Spinal cord (tissue), 10 donors: Measurements from ENCODE around the gene DUSP5. TPM values are rescaled to one million over a fixed set of nuclear protein-coding genes. Genes with fewer than 3 reads are reported as not detected.

Experiments used
- DNase-seq, 6 donors: peaks; one replicate each; pipeline versions ENCODE4 v3.0.0 to v3.0.0-alpha.2; 2013 to 2015; ENCODE audit warnings: low spot score in 6 of 6, low read depth in 4 of 6
- H3K27ac ChIP-seq: one replicate; pipeline ENCODE4 v1.5.1; 2013; ENCODE audit warnings: low read depth, low read length, control low read depth
- H3K27me3 ChIP-seq: one replicate; pipeline ENCODE4 v1.6.1; 2013; ENCODE audit warnings: low read length; ENCODE audit not compliant: control insufficient read depth, insufficient read depth
- H3K36me3 ChIP-seq: one replicate; pipeline ENCODE4 v1.6.1; 2013; ENCODE audit warnings: low read length; ENCODE audit not compliant: control insufficient read depth, insufficient read depth
- H3K4me1 ChIP-seq: one replicate; pipeline ENCODE4 v1.6.1; 2013; ENCODE audit warnings: low read length; ENCODE audit not compliant: control insufficient read depth, insufficient read depth
- H3K4me3 ChIP-seq: one replicate; pipeline ENCODE4 v1.5.1; 2013; ENCODE audit warnings: low read depth, low read length, control low read depth
- H3K9me3 ChIP-seq: one replicate; pipeline ENCODE4 v1.6.1; 2013; ENCODE audit warnings: low read length; ENCODE audit not compliant: control insufficient read depth, insufficient read depth
- WGBS: methylation state at CpG from one replicate; pipeline ENCODE4 v1.1.5; 2013; ENCODE audit warnings: missing lambda C conversion rate; ENCODE audit not compliant: insufficient coverage; 5-methylcytosine and 5-hydroxymethylcytosine counted together
- polyA plus RNA-seq, 2 donors: library from polyadenylated mRNA; unstranded; fragments of 120-200 nt; gene quantifications; one replicate each; pipeline ENCODE4 v1.2.1, GENCODE V29; 2013; ENCODE audit not compliant: insufficient read length in 2 of 2
- total RNA-seq, 2 donors: library from RNA; depleted of rRNA in 1 of 2; stranded (reverse); fragments of 120-200 nt in 1 of 2; fragments of >200 nt in 1 of 2; gene quantifications; one replicate each; pipeline versions ENCODE4 v1.2.3 to v1.2.4, GENCODE V29; 2013 to 2014
- donor health status: healthy.

DUSP5 gene
- total and polyA plus RNA-seq, 4 donors = 4.7 to 11.2 (median 5.8) TPM

- WGBS = no CpG with 5 or more reads among the region's 5 CpGs
- no peak overlapping the region for H3K27ac ChIP-seq
- H3K27me3 ChIP-seq = no peaks in the 10 kb centered on the region
- no peaks in the 10 kb centered on the region for H3K4me1 ChIP-seq
- H3K9me3 ChIP-seq = no peaks in the 10 kb centered on the region
- H3K36me3 ChIP-seq = no peaks in the 10 kb centered on the region
- H3K4me3 ChIP-seq = no peak overlapping the region
- no peak for DNase-seq
These were observed 8.8 kb upstream of the DUSP5 start for GRCh38 chr10:110488940-110489339.

- Histone ChIP-seq H3K4me3 (no peak overlapping the region), H3K4me1 (peaks cover 2% of the 10 kb centered on the region), H3K9me3 (no peaks in the 10 kb centered on the region), H3K36me3 (no peaks in the 10 kb centered on the region), H3K27ac (no peak overlapping the region), H3K27me3 (no peaks in the 10 kb centered on the region)
- DNase-seq = no peak
- WGBS = 82% methylated on average over 3 of the region's 4 CpGs
These were observed 7.1 kb upstream of the DUSP5 start for GRCh38 chr10:110490640-110491039.

- no peak for DNase-seq
- no peak overlapping the region for H3K27ac ChIP-seq
- WGBS = 100% methylated on average over 1 of the region's 2 CpGs
- no peaks in the 10 kb centered on the region for H3K27me3 ChIP-seq
- no peaks in the 10 kb centered on the region for H3K36me3 ChIP-seq
- peaks cover 9% of the 10 kb centered on the region for H3K4me1 ChIP-seq
- no peaks in the 10 kb centered on the region for H3K9me3 ChIP-seq
- no peak overlapping the region for H3K4me3 ChIP-seq
These were observed 6.4 kb upstream of the DUSP5 start for GRCh38 chr10:110491346-110491745.

- H3K27me3 ChIP-seq = no peaks in the 10 kb centered on the region
- H3K4me1 ChIP-seq = peaks cover 16% of the 10 kb centered on the region
- H3K27ac ChIP-seq = no peak overlapping the region
- H3K36me3 ChIP-seq = no peaks in the 10 kb centered on the region
- DNase-seq = no peak
- no peak overlapping the region for H3K4me3 ChIP-seq
- WGBS = no CpG with 5 or more reads among the region's 5 CpGs
- no peaks in the 10 kb centered on the region for H3K9me3 ChIP-seq
These were observed 5.5 kb upstream of the DUSP5 start for GRCh38 chr10:110492069-110492822.

- Histone ChIP-seq H3K27me3 (peaks cover 7% of the 10 kb centered on the region), H3K27ac (no peak overlapping the region), H3K4me1 (peaks cover 25% of the 10 kb centered on the region), H3K9me3 (no peaks in the 10 kb centered on the region), H3K36me3 (no peaks in the 10 kb centered on the region), H3K4me3 (no peak overlapping the region)
- WGBS = 85% methylated on average over 11 of the region's 11 CpGs
- no peak for DNase-seq
These were observed 3.8 kb upstream of the DUSP5 start for GRCh38 chr10:110493832-110494426.

GRCh38 chr10:110494532-110494931, 3.2 kb upstream of the DUSP5 start:
- Histone ChIP-seq H3K9me3 (no peaks in the 10 kb centered on the region), H3K4me1 (peaks cover 31% of the 10 kb centered on the region), H3K27me3 (peaks cover 13% of the 10 kb centered on the region), H3K36me3 (no peaks in the 10 kb centered on the region), H3K27ac (no peak overlapping the region), H3K4me3 (no peak overlapping the region)
- DNase-seq = no peak
- no CpG with 5 or more reads among the region's 3 CpGs for WGBS

- Histone ChIP-seq H3K36me3 (no peaks in the 10 kb centered on the region), H3K27me3 (peaks cover 22% of the 10 kb centered on the region), H3K4me3 (no peak overlapping the region), H3K4me1 (peaks cover 33% of the 10 kb centered on the region), H3K27ac (peak overlapping the region; percentile 73), H3K9me3 (no peaks in the 10 kb centered on the region)
- 51% methylated on average over 13 of the region's 25 CpGs for WGBS
- peak in 2 of 6 donors; percentile 52 to 70 for DNase-seq
These were observed 1.8 kb upstream of the DUSP5 start for GRCh38 chr10:110495731-110496552.

- Histone ChIP-seq H3K4me3 (peak overlapping the region; percentile 56), H3K9me3 (no peaks in the 10 kb centered on the region), H3K27me3 (peaks cover 26% of the 10 kb centered on the region), H3K27ac (peak overlapping the region; percentile 73), H3K4me1 (peaks cover 41% of the 10 kb centered on the region), H3K36me3 (no peaks in the 10 kb centered on the region)
- peak in 2 of 6 donors; percentile 37 to 47 for DNase-seq
- WGBS = 8% methylated on average over 14 of the region's 22 CpGs
These were observed 912 bp upstream of the DUSP5 start for GRCh38 chr10:110496553-110497437.
